HFF-Myc (cell line): ENCODE data around the gene TDRKH.

Experiments used
- DNase-seq: peaks from one replicate; pipeline ENCODE4 v3.0.0-alpha.2; 2011; ENCODE audit warnings: low read depth; ENCODE audit errors: extremely low read depth
- H3K4me3 ChIP-seq: replicated peaks from 2 replicates; pipeline ENCODE4 v1.5.1; 2011; ENCODE audit warnings: low read depth, mild to moderate bottlenecking, control low read depth, low read length
- CTCF ChIP-seq: IDR thresholded peaks from 2 replicates; pipeline ENCODE4 v1.5.1; 2012; ENCODE audit warnings: mild to moderate bottlenecking, low read depth, low read length, control low read depth; ENCODE audit errors: missing control alignments

TDRKH gene

DNA sequence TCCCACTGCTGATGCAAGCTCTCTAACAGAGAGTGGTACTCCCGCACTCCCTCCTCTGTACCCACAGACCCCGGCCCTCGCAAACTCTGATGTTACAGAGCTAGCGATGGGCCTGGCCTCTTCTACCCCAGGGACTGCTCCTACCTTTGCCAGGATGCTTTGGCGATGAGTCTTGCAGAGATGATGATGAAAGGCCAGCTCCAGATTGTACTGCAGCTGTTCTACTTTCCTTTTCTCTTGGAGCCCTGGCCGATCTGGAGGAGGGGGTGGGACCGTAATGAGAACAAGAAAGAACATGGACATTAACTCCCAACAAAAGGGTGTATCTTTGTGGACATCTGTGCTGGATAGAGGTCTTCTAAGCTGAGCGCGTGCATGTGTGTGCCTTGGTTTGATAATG is 20.9 kb upstream of the TDRKH start:
- no peak for TF ChIP-seq CTCF
- H3K4me3 ChIP-seq: no peak overlapping the region
- DNase-seq: no peak

- no peak for TF ChIP-seq CTCF
- DNase-seq: no peak
These were observed 19.8 kb upstream of the TDRKH start for GRCh38 chr1:151809985-151810556.

GRCh38 chr1:151809290-151809984 is 19.1 kb upstream of the TDRKH start:
- DNase-seq: no peak
- H3K4me3 ChIP-seq: no peak overlapping the region
- TF ChIP-seq CTCF: no peak

More at GRCh38 chr1:151809985-151810556, 19.8 kb upstream of the TDRKH start:
- no peak overlapping the region for H3K4me3 ChIP-seq

DNA sequence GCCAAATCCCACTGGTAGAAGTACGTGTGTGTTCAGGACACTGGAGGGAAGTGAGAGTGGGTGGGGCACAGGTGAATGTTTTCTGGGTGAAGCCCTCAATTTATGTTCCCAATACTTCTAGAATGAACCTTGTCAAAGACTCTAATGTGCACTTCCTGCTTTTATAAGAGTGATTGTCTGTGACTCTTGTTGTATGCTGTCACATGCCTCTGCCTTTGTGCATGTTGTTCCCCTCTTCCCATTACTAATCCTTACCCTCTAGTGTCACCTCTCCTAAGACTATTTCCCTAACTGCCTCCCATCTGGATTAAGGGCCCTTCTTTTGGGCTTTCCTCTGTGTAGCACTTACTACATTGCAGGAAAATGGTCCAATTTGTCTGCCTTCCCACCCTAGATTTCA is 17.5 kb upstream of the TDRKH start:
- DNase-seq: no peak
- TF ChIP-seq CTCF: no peak
- no peak overlapping the region for H3K4me3 ChIP-seq

- no peak overlapping the region for H3K4me3 ChIP-seq
- no peak for TF ChIP-seq CTCF
- no peak for DNase-seq
These were observed 16.8 kb upstream of the TDRKH start for GRCh38 chr1:151807131-151807530.

GRCh38 chr1:151806170-151806569 is 15.9 kb upstream of the TDRKH start:
- DNase-seq: no peak
- no peak overlapping the region for H3K4me3 ChIP-seq
- no peak for TF ChIP-seq CTCF
